GM12878 (cell line): ENCODE measurements around the gene TMEM201. TPM values are rescaled to one million over a fixed set of nuclear protein-coding genes. Genes with fewer than 3 reads are reported as not detected.
A peak's percentile ranks its signal among the peaks of the same experiment; 100 is the strongest.

ENCODE experiments used
- ATF7 ChIP-seq: fragments of 450-650 bp; IDR thresholded peaks from 2 replicates; pipeline ENCODE4 v1.6.1; 2016; ENCODE audit warnings: low read depth, mild to moderate bottlenecking
- BCL3 ChIP-seq: IDR thresholded peaks from 2 replicates; pipeline ENCODE4 v1.6.1; 2011; ENCODE audit warnings: borderline replicate concordance, low read depth, mild to moderate bottlenecking, moderate library complexity, low read length; ENCODE audit not compliant: insufficient read depth, poor library complexity, severe bottlenecking
- BMI1 ChIP-seq: fragments of 450-650 bp; IDR thresholded peaks from 2 replicates; pipeline ENCODE4 v1.6.1; 2016; ENCODE audit warnings: mild to moderate bottlenecking, moderate library complexity, borderline replicate concordance
- EZH2 ChIP-seq: IDR thresholded peaks from 2 replicates; pipeline ENCODE4 v1.6.1; 2012; ENCODE audit warnings: low read depth, mild to moderate bottlenecking, control low read depth, inconsistent platforms, low read length, borderline replicate concordance; ENCODE audit not compliant: control insufficient read depth
- LARP7 ChIP-seq: fragments of 450-650 bp; IDR thresholded peaks from 2 replicates; pipeline ENCODE4 v1.6.1; 2017; ENCODE audit warnings: mild to moderate bottlenecking
- MTA2 ChIP-seq: fragments of 450-650 bp; IDR thresholded peaks from 2 replicates; pipeline ENCODE4 v1.6.1; 2016; ENCODE audit warnings: low read depth, mild to moderate bottlenecking, moderate library complexity
- MYC ChIP-seq: IDR thresholded peaks from 2 replicates; pipeline ENCODE4 v1.6.1; 2011; ENCODE audit warnings: mild to moderate bottlenecking, low read length, moderate library complexity, inconsistent platforms; ENCODE audit not compliant: insufficient read depth, insufficient replicate concordance, insufficient read length, severe bottlenecking
- NFIC ChIP-seq: IDR thresholded peaks from 2 replicates; pipeline ENCODE4 v1.6.1; 2012; ENCODE audit warnings: low read depth, mild to moderate bottlenecking, inconsistent platforms, low read length, moderate library complexity
- NFYA ChIP-seq: IDR thresholded peaks from 2 replicates; pipeline ENCODE4 v1.6.1; 2011; ENCODE audit warnings: low read depth, mild to moderate bottlenecking, low read length, improper control_type of control experiment, borderline replicate concordance
- NR2F1 ChIP-seq: fragments of 450-650 bp; conservative IDR thresholded peaks from 2 replicates; pipeline ENCODE4 v1.6.1; 2017; ENCODE audit warnings: mild to moderate bottlenecking
- POLR2A ChIP-seq: IDR thresholded peaks from 2 replicates; pipeline ENCODE4 v1.6.1; 2011; ENCODE audit warnings: low read depth, mild to moderate bottlenecking, low read length
- RUNX3 ChIP-seq: IDR thresholded peaks from 2 replicates; pipeline ENCODE4 v1.6.1; 2012; ENCODE audit warnings: low read length, inconsistent platforms
- SMAD1 ChIP-seq: fragments of 450-650 bp; IDR thresholded peaks from 2 replicates; pipeline ENCODE4 v1.6.1; 2018; ENCODE audit warnings: mild to moderate bottlenecking, low read depth; ENCODE audit not compliant: partially characterized antibody
- SMC3 ChIP-seq: IDR thresholded peaks from 2 replicates; pipeline ENCODE4 v1.6.1; 2011; ENCODE audit warnings: low read length, improper control_type of control experiment, borderline replicate concordance
- SP1 ChIP-seq: IDR thresholded peaks from one replicate; pipeline ENCODE4 v1.6.1; 2011; ENCODE audit warnings: low read depth, low read length
- SRF ChIP-seq, 2 experiments: IDR thresholded peaks; 2 replicates each; pipeline ENCODE4 v1.6.1; 2011; ENCODE audit warnings: low read depth in 2 of 2, low read length in 2 of 2, mild to moderate bottlenecking in 1 of 2, moderate library complexity in 1 of 2
- TARDBP ChIP-seq: IDR thresholded peaks from 2 replicates; pipeline ENCODE4 v1.6.1; 2016; ENCODE audit warnings: borderline replicate concordance
- YY1 ChIP-seq: IDR thresholded peaks from 2 replicates; pipeline ENCODE4 v1.6.1; 2011; ENCODE audit warnings: low read depth, mild to moderate bottlenecking, low read length
- ZNF207 ChIP-seq: fragments of 450-650 bp; IDR thresholded peaks from 2 replicates; pipeline ENCODE4 v1.6.1; 2014; ENCODE audit warnings: antibody characterized with exemption, mild to moderate bottlenecking, borderline replicate concordance
- ZNF24 ChIP-seq: fragments of 450-650 bp; IDR thresholded peaks from 2 replicates; pipeline ENCODE4 v1.6.1; 2017; ENCODE audit warnings: antibody characterized with exemption, mild to moderate bottlenecking
- ZNF622 ChIP-seq: fragments of 450-650 bp; IDR thresholded peaks from 2 replicates; pipeline ENCODE4 v1.6.1; 2017; ENCODE audit warnings: mild to moderate bottlenecking, inconsistent platforms
- ZZZ3 ChIP-seq: IDR thresholded peaks from 2 replicates; pipeline ENCODE4 v1.6.1; 2011; ENCODE audit warnings: low read depth; ENCODE audit not compliant: control insufficient read depth, insufficient read length
- polyA plus RNA-seq, 11 experiments: library from polyadenylated mRNA; depleted of rRNA in 4 of 11; unstranded in 6 of 11; stranded (reverse) in 5 of 11; fragments of >200 nt; fragmentation: Nextera tagmentation in 4 of 11; fragmentation: Illumina TruSeq in 1 of 11; extraction: Ambion mirVana in 4 of 11; extraction: Trizol in 1 of 11; gene quantifications; 1 replicate in 1 of 11; 2 replicates in 10 of 11; pipeline versions ENCODE4 v1.2.1 to v1.2.3, GENCODE V29; 2011 to 2016; ENCODE audit warnings: inconsistent platforms in 2 of 11, missing spikeins in 2 of 11, low read depth in 1 of 11
- total RNA-seq, 4 experiments: library from RNA; depleted of rRNA in 3 of 4; stranded (reverse); fragments of >200 nt in 3 of 4; fragmentation: Illumina TruSeq in 1 of 4; extraction: Trizol in 1 of 4; gene quantifications; 2 replicates each; pipeline versions ENCODE4 v1.2.1 to v1.2.3, GENCODE V29; 2013 to 2021
- TF ChIP-seq, protein P1 (sequence below): fragments of 150-350 bp; IDR thresholded peaks from 2 replicates; pipeline ENCODE4 v1.6.1; 2016; ENCODE audit warnings: low read depth, low read length
- TF ChIP-seq, protein P2 (sequence below): fragments of 450-650 bp; IDR thresholded peaks from 2 replicates; pipeline ENCODE4 v1.6.1; 2016; ENCODE audit warnings: mild to moderate bottlenecking
- TF ChIP-seq, protein P3 (sequence below): IDR thresholded peaks from 2 replicates; pipeline ENCODE4 v1.6.1; 2011; ENCODE audit warnings: borderline replicate concordance, low read depth, mild to moderate bottlenecking, moderate library complexity, mixed read lengths, low read length; ENCODE audit not compliant: insufficient read depth; ENCODE audit errors: extremely low read length

TMEM201 gene
- total and polyA plus RNA-seq, 10 of the 15 experiments (the other 5 are each of a cell fraction or from before 2014, with no cell fraction given), result 0.13 to 26.6 (median 6.1) TPM

- peak; percentile 38 for TF ChIP-seq SP1
- peak; percentile 63 for TF ChIP-seq MTA2
- peak; percentile 31; the same call in 1 of the 2 replicates for TF ChIP-seq ZNF24
- TF ChIP-seq POLR2A, result peak; percentile 76
- peak; percentile 85 for TF ChIP-seq NR2F1
- TF ChIP-seq BCL3, result peak; percentile 83
- TF ChIP-seq MYC, result no peak
- no peak for TF ChIP-seq NFIC
- TF ChIP-seq SMAD1, result no peak
- TF ChIP-seq RUNX3, result no peak
- TF ChIP-seq SMC3, result no peak
- no peak for TF ChIP-seq ZZZ3
- TF ChIP-seq, protein P1, sequence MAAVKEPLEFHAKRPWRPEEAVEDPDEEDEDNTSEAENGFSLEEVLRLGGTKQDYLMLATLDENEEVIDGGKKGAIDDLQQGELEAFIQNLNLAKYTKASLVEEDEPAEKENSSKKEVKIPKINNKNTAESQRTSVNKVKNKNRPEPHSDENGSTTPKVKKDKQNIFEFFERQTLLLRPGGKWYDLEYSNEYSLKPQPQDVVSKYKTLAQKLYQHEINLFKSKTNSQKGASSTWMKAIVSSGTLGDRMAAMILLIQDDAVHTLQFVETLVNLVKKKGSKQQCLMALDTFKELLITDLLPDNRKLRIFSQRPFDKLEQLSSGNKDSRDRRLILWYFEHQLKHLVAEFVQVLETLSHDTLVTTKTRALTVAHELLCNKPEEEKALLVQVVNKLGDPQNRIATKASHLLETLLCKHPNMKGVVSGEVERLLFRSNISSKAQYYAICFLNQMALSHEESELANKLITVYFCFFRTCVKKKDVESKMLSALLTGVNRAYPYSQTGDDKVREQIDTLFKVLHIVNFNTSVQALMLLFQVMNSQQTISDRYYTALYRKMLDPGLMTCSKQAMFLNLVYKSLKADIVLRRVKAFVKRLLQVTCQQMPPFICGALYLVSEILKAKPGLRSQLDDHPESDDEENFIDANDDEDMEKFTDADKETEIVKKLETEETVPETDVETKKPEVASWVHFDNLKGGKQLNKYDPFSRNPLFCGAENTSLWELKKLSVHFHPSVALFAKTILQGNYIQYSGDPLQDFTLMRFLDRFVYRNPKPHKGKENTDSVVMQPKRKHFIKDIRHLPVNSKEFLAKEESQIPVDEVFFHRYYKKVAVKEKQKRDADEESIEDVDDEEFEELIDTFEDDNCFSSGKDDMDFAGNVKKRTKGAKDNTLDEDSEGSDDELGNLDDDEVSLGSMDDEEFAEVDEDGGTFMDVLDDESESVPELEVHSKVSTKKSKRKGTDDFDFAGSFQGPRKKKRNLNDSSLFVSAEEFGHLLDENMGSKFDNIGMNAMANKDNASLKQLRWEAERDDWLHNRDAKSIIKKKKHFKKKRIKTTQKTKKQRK, result no peak
- no peak for TF ChIP-seq BMI1
- TF ChIP-seq, protein P2, sequence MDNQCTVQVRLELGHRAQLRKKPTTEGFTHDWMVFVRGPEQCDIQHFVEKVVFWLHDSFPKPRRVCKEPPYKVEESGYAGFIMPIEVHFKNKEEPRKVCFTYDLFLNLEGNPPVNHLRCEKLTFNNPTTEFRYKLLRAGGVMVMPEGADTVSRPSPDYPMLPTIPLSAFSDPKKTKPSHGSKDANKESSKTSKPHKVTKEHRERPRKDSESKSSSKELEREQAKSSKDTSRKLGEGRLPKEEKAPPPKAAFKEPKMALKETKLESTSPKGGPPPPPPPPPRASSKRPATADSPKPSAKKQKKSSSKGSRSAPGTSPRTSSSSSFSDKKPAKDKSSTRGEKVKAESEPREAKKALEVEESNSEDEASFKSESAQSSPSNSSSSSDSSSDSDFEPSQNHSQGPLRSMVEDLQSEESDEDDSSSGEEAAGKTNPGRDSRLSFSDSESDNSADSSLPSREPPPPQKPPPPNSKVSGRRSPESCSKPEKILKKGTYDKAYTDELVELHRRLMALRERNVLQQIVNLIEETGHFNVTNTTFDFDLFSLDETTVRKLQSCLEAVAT, result peak; percentile 75
- no peak for TF ChIP-seq ZNF207
- no peak for TF ChIP-seq ZNF622
- TF ChIP-seq NFYA, result no peak
- peak; percentile 89 for TF ChIP-seq YY1
- TF ChIP-seq LARP7, result no peak; the same call in none of the 2 replicates
- no peak; the same call in 1 of the 2 replicates for TF ChIP-seq TARDBP
- TF ChIP-seq ATF7, result peak; percentile 43; the same call in 1 of the 2 replicates
- TF ChIP-seq EZH2, result no peak
- no peak for TF ChIP-seq SRF (IDR thresholded peaks at IDR 0.05; ENCODE audit: low read depth in 2 of 2, low read length in 2 of 2)
- TF ChIP-seq, protein P3, sequence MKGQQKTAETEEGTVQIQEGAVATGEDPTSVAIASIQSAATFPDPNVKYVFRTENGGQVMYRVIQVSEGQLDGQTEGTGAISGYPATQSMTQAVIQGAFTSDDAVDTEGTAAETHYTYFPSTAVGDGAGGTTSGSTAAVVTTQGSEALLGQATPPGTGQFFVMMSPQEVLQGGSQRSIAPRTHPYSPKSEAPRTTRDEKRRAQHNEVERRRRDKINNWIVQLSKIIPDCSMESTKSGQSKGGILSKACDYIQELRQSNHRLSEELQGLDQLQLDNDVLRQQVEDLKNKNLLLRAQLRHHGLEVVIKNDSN, result peak; percentile 14
Measured at GRCh38 chr1:9629445-9630201, 40.9 kb downstream of the TMEM201 start (continued).
